HL-60 (cell line): ENCODE data around the gene CFAP92.

ENCODE experiments used
- GABPA ChIP-seq: IDR thresholded peaks from 2 replicates; pipeline ENCODE4 v1.6.1; 2012; ENCODE audit warnings: low read depth
- POLR2AphosphoS5 ChIP-seq: IDR thresholded peaks from 2 replicates; pipeline ENCODE4 v1.6.1; 2012; ENCODE audit warnings: low read depth
- TF ChIP-seq, protein P1 (sequence below): IDR thresholded peaks from one replicate; pipeline ENCODE4 v1.5.1; 2011; ENCODE audit warnings: low read length, control low read depth, inconsistent platforms; ENCODE audit not compliant: insufficient read depth
- TF ChIP-seq, protein P2 (sequence below): IDR thresholded peaks from 2 replicates; pipeline ENCODE4 v1.6.1; 2012; ENCODE audit warnings: low read depth; ENCODE audit not compliant: insufficient replicate concordance

DNA sequence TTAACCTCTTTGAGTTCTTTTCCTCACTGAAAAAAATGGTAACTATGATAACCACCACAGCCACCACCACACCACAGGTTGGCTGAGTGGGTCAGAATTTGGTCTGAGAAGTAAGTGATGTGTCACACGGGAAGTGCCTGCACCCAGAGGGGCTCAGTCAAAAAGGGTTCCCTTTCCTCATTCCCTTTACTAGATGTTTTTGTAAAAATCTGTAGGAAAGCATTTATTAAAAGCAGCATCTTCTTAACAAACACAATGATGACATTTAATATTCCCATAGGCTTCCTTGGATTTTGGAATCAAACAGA, 23.2 kb downstream of the CFAP92 start:
- TF ChIP-seq, protein P1, sequence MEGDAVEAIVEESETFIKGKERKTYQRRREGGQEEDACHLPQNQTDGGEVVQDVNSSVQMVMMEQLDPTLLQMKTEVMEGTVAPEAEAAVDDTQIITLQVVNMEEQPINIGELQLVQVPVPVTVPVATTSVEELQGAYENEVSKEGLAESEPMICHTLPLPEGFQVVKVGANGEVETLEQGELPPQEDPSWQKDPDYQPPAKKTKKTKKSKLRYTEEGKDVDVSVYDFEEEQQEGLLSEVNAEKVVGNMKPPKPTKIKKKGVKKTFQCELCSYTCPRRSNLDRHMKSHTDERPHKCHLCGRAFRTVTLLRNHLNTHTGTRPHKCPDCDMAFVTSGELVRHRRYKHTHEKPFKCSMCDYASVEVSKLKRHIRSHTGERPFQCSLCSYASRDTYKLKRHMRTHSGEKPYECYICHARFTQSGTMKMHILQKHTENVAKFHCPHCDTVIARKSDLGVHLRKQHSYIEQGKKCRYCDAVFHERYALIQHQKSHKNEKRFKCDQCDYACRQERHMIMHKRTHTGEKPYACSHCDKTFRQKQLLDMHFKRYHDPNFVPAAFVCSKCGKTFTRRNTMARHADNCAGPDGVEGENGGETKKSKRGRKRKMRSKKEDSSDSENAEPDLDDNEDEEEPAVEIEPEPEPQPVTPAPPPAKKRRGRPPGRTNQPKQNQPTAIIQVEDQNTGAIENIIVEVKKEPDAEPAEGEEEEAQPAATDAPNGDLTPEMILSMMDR: no peak
- no peak for TF ChIP-seq POLR2AphosphoS5
- peak; percentile 59; the same call in 1 of the 2 replicates for TF ChIP-seq GABPA
- TF ChIP-seq, protein P2, sequence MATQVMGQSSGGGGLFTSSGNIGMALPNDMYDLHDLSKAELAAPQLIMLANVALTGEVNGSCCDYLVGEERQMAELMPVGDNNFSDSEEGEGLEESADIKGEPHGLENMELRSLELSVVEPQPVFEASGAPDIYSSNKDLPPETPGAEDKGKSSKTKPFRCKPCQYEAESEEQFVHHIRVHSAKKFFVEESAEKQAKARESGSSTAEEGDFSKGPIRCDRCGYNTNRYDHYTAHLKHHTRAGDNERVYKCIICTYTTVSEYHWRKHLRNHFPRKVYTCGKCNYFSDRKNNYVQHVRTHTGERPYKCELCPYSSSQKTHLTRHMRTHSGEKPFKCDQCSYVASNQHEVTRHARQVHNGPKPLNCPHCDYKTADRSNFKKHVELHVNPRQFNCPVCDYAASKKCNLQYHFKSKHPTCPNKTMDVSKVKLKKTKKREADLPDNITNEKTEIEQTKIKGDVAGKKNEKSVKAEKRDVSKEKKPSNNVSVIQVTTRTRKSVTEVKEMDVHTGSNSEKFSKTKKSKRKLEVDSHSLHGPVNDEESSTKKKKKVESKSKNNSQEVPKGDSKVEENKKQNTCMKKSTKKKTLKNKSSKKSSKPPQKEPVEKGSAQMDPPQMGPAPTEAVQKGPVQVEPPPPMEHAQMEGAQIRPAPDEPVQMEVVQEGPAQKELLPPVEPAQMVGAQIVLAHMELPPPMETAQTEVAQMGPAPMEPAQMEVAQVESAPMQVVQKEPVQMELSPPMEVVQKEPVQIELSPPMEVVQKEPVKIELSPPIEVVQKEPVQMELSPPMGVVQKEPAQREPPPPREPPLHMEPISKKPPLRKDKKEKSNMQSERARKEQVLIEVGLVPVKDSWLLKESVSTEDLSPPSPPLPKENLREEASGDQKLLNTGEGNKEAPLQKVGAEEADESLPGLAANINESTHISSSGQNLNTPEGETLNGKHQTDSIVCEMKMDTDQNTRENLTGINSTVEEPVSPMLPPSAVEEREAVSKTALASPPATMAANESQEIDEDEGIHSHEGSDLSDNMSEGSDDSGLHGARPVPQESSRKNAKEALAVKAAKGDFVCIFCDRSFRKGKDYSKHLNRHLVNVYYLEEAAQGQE: no peak
